HG03139 (cell line): ENCODE results near the gene CATSPER4.

Experiments used
- ATAC-seq: cut with Tn5 transposase; IDR thresholded peaks from one replicate; pipeline ENCODE4 v1.9.1; 2021; ENCODE audit not compliant: unreplicated experiment

CATSPER4 gene

GRCh38 chr1:26190373-26190987 is at the start of gene CATSPER4:
Gene CATSPER4, plus strand, starts transcription at chr1:26190602. Its CDS starts 26 bp downstream, at chr1:26190628.
- no peak for ATAC-seq

DNA sequence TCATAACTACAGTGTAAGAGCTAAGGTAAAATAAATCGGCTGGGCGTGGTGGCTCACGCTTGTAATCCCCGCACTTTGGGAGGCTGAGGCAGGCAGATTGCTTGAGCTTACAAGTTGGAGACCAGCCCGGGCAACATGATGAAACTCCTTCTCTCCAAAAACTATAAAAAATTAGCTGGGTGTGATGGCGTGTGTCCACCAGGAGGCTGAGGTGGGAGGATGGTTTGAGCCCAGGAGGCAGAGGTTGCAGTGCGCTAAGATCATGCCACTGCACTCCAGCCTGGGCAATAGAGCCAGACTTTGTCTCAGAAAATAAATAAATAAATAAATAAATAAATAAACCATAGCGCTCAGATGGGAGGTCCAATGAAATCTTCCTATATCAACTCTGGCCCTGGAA is 48.2 kb upstream of the CATSPER4 start:
- no peak for ATAC-seq

DNA sequence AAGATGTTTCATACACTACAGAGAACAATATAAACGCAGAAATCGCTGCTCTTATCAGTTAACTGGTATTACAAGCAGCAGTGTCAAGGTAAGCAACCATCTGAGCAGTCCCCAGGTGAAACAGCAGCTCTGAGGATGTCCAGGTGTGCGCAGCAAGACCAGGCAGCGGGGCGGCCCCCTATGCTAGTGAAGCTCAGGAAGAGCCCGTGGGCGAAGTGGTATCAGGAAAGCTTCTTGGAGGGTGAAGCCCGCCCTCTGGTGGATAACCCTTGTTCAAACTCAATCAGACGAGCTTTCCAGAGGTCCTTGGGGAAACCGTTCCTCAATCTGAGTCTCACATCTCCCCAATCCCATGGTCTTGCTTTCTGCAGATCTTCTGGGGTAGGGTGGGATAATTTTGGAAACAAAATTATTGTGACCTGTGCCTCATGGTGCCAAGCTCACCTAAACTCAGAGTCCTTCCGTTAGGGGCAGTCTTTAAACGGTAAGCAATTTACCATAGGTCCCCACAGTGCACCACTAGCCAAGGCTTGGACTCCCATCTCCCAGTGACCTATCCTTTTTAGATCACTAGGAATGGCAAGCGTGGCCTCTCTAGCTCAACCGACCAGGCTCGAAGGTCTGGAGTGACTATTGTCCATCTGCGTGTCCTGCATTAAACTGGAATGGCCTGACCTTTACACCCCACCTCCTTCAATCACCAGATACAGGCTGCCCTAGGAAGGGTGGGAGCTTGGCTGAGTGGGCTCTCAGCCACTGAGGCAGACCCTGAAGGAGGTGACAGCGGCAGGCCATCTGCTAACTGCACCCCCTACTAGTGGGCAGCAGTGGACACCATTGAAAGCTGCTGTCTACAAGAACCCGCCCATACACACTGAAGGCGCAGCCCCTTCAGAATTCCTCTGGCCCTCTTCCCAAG is 45.1 kb upstream of the CATSPER4 start:
- no peak for ATAC-seq

DNA sequence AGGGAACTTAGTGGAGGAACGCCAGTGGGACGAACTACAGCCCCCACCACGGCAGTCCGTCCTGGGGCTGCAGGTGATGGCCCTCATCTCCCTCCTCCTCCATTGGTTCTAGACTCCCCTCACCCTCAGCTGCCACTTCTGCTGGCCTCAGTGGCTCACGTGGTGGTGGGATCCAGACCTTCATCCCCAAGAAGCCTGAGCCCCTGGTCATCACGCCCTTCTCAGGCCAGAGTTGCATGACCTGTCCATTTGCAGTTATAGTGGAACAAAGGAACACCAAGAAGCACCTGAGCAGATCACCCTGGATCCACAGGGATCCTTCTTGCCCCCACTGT is 44.5 kb upstream of the CATSPER4 start:
- ATAC-seq, result no peak

GRCh38 chr1:26148887-26149286 is 41.5 kb upstream of the CATSPER4 start:
- ATAC-seq, result no peak

GRCh38 chr1:26153966-26154532 is 36.4 kb upstream of the CATSPER4 start:
- ATAC-seq, result no peak

DNA sequence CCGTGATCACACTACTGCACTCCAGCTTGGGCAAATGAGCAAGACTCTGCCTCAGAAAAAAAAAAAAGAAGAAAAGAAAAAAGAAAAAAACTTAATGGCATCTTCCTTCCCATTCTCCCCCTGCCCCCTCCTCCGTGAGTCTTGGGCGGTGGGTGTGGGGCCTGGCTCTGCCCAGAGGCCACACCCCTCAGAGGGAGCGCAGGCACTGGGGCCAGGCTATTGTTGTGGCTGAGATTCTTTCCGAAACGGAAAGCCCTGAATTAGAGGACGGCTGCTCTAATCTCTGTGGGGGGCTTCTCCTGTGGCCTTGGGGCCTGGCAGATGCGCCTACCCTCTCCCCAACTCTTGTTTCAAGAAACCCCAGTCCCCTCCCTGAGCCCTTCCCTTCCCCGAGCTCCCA is 35.7 kb upstream of the CATSPER4 start:
- ATAC-seq, result no peak

DNA sequence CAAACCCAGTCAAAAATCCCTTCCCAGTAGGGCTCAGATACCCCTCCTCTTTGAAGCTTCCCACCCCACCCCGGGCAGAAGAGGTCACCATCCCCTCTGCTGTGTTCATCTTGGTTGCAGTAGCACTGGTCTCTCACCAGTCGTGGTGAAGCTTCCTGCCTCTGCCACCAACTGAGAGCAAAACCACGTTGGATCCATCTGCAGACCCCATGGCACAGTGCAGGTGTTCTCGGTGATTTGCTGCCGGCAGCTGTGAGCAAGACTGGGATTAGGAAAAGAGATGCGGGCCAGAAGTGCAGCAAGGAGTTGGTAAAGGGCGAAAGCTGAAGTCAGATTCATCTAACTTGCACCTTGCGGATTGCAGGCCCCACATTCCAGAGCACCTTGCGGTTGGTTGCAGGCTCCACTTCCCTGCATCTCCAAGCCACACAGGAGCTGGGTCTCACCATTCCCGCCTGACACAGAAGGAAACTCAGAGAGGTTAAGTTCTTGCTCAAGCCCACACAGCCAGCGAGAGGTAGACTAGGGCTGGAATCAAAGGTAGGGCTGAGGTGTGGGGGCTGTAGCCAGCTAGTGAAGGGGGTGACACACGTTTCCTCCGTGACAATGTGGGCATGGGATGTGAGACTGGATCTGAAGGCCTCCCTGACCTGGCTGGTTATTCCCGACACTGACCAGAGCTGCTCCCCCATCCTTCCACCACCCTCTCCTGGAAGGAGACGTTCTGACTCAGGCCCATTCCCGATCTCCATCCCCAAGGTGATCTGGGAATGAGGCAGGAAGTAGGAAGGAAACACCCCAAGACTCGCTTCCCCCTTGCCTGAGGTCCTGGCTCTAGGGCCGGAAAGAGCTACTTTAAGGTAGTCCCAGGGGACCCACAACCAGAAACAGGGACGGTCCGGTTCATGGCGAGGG is 34.8 kb upstream of the CATSPER4 start:
- no peak for ATAC-seq

- ATAC-seq, result no peak
These were observed 33.9 kb upstream of the CATSPER4 start for GRCh38 chr1:26156285-26157038.

DNA sequence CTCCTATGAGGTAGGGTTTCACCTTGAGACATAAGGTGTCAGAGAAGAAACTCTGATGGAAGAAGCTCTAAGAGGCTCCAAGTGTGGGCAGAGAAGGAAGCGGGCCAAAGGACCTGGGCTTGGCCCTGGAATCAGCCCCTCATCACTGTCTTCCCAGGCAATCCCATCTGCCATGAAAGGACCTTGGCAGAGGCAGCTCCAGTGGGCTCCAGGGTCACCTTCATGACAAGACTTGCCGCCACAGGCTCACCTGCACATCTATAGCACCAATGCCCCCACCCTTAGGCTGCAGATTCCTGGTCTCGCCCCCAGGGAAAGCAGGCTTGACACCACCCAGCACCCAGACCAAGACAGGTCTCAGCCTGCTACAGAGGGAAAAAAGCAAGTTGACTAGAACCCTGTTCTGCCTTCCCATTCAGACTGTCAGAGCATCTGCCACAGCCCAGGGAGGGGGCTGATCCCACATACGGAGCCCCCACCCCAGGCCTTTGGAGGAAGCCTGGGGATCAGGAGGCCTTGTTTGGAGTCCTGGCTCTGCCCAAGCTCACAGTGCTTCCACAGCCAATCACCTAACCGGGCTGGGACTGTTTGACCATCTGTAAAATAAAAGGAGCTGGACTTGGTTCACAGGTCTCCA is 32.0 kb upstream of the CATSPER4 start:
- ATAC-seq, result no peak

GRCh38 chr1:26158908-26159742 is 31.3 kb upstream of the CATSPER4 start, which contains the start of gene FAM110D:
Gene FAM110D, plus strand, starts transcription at chr1:26159079. Its CDS starts 2,213 bp downstream, at chr1:26161292.
- ATAC-seq, result no peak

DNA sequence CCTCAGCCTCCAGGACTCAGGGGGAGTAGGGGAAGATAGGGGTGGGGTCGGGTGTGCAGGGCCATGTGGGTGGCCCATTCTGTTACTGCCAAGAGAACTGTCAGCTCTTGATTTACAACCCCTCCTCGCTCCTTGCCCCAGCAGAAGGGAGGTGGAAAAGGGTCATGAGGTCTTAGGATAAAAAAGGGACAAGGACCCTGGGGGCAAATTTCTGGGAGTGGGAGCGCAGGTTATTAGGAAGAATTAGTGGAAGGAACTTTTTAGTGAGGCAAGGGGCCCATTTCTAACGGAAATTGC is 30.7 kb upstream of the CATSPER4 start:
- ATAC-seq, result no peak

DNA sequence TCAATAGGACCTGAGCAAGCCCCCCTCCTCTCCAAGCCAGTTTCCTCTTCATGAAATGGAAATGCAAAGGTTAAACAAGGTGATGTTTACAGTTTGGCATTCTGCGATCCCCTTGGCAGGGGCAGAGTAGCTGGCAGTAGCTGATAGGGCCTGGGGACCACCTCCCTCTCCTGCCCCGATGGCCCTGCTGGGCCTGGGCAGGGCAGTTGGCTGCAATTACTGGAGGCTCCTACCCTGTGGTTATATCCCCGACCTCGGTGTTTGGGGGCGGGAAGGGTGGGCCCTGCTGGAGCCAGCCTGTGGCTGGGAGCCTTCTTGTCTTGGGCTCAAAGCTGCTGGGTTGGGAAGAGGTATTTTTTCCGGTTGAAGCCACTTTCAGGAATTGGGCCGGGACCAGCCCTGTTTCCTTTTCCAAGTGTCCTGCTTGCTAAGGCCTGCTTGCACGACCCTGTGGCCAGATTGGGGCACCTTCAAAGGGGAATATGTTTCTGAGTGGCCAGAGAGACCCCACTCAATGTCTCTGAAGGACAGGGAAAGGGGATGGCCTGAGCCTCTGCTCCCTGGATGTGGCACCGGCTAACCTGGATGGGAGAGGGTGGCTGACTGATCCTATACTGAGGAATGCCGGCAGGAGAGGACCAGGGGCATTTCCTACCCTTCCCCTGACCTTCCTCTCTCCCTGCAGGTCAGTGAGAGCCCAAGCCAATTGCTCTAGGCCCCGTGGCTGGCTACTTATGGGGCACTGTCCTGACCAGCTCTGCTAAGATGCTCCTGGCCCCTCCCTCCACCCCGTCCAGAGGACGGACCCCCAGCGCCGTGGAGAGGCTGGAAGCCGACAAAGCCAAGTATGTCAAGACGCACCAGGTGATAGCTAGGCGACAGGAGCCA is 29.6 kb upstream of the CATSPER4 start:
- no peak for ATAC-seq

DNA sequence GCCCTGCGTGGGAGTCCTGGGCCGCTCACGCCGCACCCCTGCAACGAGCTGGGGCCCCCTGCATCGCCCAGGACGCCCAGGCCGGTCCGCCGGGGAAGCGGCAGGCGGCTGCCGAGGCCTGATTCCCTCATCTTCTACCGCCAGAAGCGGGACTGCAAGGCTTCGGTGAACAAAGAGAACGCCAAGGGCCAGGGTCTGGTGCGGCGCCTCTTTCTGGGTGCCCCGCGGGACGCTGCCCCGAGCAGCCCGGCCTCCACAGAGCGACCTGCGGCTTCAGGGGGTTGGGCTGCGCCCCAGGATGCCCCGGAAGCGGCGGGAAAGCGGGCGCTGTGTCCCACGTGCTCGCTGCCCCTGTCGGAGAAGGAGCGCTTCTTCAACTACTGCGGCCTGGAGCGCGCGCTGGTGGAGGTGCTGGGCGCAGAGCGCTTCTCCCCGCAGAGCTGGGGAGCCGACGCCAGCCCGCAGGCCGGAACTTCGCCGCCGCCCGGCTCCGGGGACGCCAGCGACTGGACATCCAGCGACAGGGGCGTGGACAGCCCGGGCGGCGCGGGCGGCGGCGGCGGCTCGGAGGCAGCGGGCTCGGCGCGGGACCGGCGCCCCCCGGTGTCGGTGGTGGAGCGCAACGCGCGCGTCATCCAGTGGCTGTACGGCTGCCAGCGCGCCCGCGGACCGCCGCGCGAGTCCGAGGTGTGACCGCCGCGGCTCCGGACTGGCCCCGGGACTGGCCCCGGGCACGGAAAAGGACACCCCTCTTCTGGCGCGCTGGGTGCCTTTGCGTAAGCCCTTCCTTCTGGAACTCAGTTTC is 28.8 kb upstream of the CATSPER4 start:
- ATAC-seq, result no peak

- no peak for ATAC-seq
These were observed 28.1 kb upstream of the CATSPER4 start for GRCh38 chr1:26162220-26162709.

- no peak for ATAC-seq
These were observed 26.7 kb upstream of the CATSPER4 start for GRCh38 chr1:26163684-26164035.
